Astrocyte (in vitro differentiated cells and primary cell): ENCODE measurements around the gene CISD1.
"Not testable (repeated sequence)": the region's sequence is repeated elsewhere in the genome, so short reads cannot be mapped to it uniquely, and the experiment has no call there.

Source experiments
- CTCF ChIP-seq: IDR thresholded peaks from 2 replicates; pipeline ENCODE4 v1.5.1; 2011; ENCODE audit warnings: low read depth, mild to moderate bottlenecking, inconsistent platforms, low read length, moderate library complexity; ENCODE audit not compliant: insufficient read depth
- EZH2 ChIP-seq: IDR thresholded peaks from 2 replicates; pipeline ENCODE4 v1.6.1; 2012; ENCODE audit warnings: mild to moderate bottlenecking, low read length, inconsistent platforms; ENCODE audit not compliant: insufficient read depth

GRCh38 chr10:58244666-58245065 lies 24.3 kb upstream of the CISD1 start:
- not testable (repeated sequence) for TF ChIP-seq CTCF, EZH2
